HG03060 (cell line): Measurements from ENCODE around the gene NR4A3.
A peak's percentile ranks its signal among the peaks of the same experiment; 100 is the strongest.

ENCODE experiments used
- ATAC-seq: cut with Tn5 transposase; IDR thresholded peaks from one replicate; pipeline ENCODE4 v1.9.1; 2021; ENCODE audit warnings: low read depth, moderate number of reproducible peaks; ENCODE audit not compliant: unreplicated experiment

The NR4A3 gene

GRCh38 chr9:99867536-99867935 lies 45.9 kb downstream of the NR4A3 start:
- ATAC-seq, result no peak

DNA sequence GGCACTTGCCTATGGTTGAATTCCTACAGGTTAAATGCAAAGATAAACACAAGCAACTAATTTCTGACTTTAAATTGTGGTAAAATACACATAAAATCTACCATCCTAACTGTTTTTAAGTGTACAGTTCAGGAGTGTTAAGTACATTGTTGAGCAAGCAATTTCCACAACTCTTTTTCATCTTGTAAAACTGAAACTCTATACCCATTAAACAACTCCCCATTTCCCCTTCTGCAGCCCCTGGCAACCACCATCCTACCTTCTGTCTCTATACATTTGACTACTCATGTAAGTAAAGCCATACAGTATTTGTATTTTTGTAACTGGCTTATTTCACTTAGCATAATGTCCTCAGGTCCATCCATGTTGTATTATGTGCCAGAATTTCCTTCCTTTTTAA lies 46.3 kb downstream of the NR4A3 start:
- no peak for ATAC-seq

DNA sequence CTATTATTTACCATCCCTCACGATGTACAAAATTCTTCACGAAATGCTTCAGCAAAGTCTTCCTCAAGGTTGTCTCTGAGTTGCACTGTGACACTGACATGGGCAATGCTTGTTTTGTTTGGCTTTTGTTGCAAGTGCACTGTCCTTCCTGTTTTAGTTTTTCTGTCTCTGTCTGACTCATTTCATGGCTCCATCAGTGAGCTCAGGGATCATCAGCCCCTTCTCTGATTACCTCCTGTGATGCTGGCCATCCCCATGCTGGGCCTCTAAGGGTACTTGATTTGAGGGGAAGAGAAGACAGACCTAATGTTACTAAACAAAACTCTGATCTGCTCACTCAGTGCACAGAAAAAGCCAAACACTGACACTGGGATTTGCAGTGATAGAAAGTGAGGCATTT lies 47.2 kb downstream of the NR4A3 start:
- ATAC-seq, result peak; percentile 69

DNA sequence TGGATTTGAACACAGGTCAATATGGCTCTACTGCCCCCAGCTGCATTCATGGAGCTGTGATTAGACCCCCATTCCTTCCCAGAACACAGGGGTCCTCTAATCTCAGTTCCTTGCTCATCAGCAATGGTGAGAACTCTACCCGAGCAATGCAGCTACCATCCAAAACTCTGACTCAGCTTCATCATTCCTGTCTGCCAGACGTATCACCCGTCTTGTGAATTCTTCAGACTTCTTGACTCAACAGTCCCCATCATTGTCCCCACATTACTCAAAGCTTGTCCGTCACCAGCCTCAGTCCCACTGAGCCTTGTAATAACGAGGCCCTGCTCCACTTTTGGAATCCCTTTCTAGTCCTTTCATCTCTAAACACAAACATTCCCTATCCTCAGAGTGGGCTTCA lies 48.4 kb downstream of the NR4A3 start:
- ATAC-seq, result no peak

GRCh38 chr9:99873531-99873930 lies 51.8 kb downstream of the NR4A3 start:
- ATAC-seq, result no peak

GRCh38 chr9:99873943-99874584 lies 52.4 kb downstream of the NR4A3 start:
- no peak for ATAC-seq

- no peak for ATAC-seq
Measured at GRCh38 chr9:99876190-99876589, 54.5 kb downstream of the NR4A3 start.

GRCh38 chr9:99878651-99879050 lies 57.0 kb downstream of the NR4A3 start:
- ATAC-seq, result no peak

GRCh38 chr9:99881769-99882168 lies 60.1 kb downstream of the NR4A3 start:
- ATAC-seq, result no peak

- no peak for ATAC-seq
Measured at GRCh38 chr9:99885747-99886146, 64.1 kb downstream of the NR4A3 start.

DNA sequence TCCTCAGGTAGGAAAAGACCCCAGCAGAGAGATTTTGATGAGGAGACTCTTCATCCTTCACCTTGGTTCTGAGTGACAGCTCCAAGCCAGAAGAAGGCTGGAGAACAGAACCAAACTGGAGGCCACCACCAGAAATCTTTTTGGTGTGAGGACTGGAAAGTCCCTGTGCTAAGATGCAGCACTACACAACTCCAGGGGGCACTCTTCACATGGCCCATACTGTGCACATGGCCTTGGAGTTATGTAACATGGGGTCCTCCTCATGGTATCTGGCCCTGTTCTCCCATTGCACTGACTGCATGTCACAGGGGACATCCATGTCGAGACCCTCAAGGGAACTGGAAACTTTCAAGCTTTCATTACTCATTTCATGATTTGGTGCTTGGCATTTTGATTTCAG lies 67.4 kb downstream of the NR4A3 start:
- ATAC-seq, result no peak

DNA sequence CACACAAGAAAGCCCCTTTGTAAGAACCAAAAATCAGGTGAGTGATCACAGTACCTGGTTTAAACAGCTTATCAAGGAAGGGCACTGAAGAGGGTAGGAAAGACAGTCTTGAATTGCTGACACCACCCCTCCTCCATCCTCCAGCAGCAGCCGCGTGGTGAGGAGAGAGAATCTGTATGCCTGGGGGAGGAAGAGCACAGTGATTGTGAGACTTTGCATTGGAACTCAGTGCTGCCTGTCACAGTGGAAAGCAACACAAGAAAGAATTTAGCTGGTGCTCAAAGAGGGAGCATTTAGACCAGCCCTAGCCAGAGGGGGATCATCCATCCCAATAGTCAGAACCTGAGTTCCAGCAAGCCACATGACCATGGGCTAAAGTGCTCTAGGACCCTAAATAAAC lies 73.1 kb downstream of the NR4A3 start:
- no peak for ATAC-seq

GRCh38 chr9:99895510-99895909 lies 73.8 kb downstream of the NR4A3 start:
- no peak for ATAC-seq

GRCh38 chr9:99896119-99896518 lies 74.4 kb downstream of the NR4A3 start:
- no peak for ATAC-seq

DNA sequence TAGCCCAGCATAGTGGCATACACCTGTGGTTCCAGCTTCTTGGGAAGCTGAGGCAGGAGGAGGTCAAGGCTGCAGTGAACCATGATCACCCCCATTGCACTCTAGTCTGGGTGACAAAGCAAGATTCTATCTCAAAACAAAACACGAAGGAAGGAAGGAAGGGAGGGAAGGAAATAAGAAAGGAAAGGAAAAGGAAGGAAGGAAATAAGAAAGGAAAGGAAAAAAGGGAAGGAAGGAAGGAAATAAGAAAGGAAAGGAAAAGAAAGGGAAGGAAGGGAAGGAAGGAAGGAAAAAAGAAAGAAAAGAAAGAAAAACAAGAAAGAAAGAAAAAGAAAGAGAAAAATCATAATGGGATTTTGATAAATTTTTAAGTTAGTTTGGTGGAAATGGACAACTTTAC lies 81.7 kb downstream of the NR4A3 start:
- no peak for ATAC-seq

- ATAC-seq, result no peak
Measured at GRCh38 chr9:99905833-99906402, 84.2 kb downstream of the NR4A3 start.

DNA sequence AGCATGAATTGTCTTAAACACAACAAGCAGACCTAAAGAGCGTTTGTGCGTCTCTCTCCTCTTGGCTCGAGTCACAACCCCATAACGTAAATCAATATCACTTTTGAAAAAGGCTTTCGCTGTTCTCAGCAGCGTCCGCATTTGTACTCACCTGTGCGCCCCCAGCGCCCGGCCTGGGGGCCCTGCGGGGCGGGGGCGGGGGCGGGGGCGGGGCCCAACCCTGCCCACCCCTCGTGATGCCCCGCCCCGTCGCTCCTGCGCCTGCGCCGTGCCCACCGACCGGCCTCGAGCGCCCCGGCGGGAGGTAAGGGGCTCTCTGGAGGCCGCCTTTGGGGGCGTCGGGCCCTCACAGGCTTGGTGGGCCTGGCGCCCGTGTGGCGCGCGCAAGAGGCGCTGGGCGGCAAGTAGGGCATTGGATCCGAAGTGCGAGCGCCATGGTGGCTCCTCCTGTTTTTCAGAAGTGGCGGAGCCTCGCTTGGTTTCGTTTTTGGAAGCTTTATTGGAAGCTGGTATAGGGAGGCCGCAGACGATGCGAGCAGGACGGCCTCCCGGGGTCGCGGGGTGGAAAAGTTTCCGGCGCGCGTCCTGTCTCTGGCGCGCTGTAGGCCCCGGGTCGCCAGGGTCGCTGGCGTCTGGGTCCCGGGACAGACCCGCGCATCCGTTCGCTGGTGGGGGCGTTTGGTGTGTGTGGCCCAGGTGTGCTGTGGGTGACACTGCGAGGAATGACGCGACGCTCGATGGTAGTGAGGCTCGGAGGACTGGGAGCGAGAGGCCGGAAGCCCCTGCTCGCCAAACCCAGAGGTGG lies 84.9 kb downstream of the NR4A3 start, which contains the start of gene STX17:
Gene STX17 (plus strand): TSS at position 252 of the 805 bp plus-strand sequence. CDS start 8,586 bp downstream, outside the sequence.
- no peak for ATAC-seq

- ATAC-seq, result no peak
Measured at GRCh38 chr9:99907208-99907532, 85.5 kb downstream of the NR4A3 start.

- ATAC-seq, result no peak
Measured at GRCh38 chr9:99911600-99911999, 89.9 kb downstream of the NR4A3 start.
